GM21360 (cell line): Measurements from ENCODE around the gene RAD9A.

Experiments used
- ATAC-seq: cut with Tn5 transposase; IDR thresholded peaks from one replicate; pipeline ENCODE4 v1.9.1; 2021; ENCODE audit warnings: mild to moderate bottlenecking, moderate library complexity; ENCODE audit not compliant: unreplicated experiment

RAD9A gene

GRCh38 chr11:67356864-67357561 is 34.8 kb upstream of the RAD9A start:
- no peak for ATAC-seq

- no peak for ATAC-seq
Observed at GRCh38 chr11:67357831-67358670, 33.7 kb upstream of the RAD9A start.

GRCh38 chr11:67364169-67364568 is 27.6 kb upstream of the RAD9A start:
- no peak for ATAC-seq

- ATAC-seq, result no peak
Observed at GRCh38 chr11:67364783-67365722, 26.7 kb upstream of the RAD9A start.

GRCh38 chr11:67365736-67366444 is 25.9 kb upstream of the RAD9A start:
- no peak for ATAC-seq

GRCh38 chr11:67366546-67366945 is 25.2 kb upstream of the RAD9A start:
- no peak for ATAC-seq

GRCh38 chr11:67366961-67367760 is 24.6 kb upstream of the RAD9A start:
- ATAC-seq, result no peak

GRCh38 chr11:67367761-67368227 is 24.0 kb upstream of the RAD9A start:
- no peak for ATAC-seq

GRCh38 chr11:67368621-67369020 is 23.2 kb upstream of the RAD9A start:
- no peak for ATAC-seq

- no peak for ATAC-seq
Observed at GRCh38 chr11:67369275-67369674, 22.5 kb upstream of the RAD9A start.

GRCh38 chr11:67369801-67370284 is 21.9 kb upstream of the RAD9A start:
- ATAC-seq, result no peak

- no peak for ATAC-seq
Observed at GRCh38 chr11:67370351-67371076, 21.3 kb upstream of the RAD9A start.

- ATAC-seq, result no peak
Observed at GRCh38 chr11:67371189-67371910, 20.4 kb upstream of the RAD9A start.

- ATAC-seq, result no peak
Observed at GRCh38 chr11:67371911-67372320, 19.9 kb upstream of the RAD9A start.

GRCh38 chr11:67372321-67372992 is 19.3 kb upstream of the RAD9A start:
- no peak for ATAC-seq

GRCh38 chr11:67372993-67373647 is 18.7 kb upstream of the RAD9A start, which contains the start of gene CLCF1:
CLCF1 (minus strand) TSS chr11:67373598; CDS start chr11:67373539, 59 bp downstream.
- no peak for ATAC-seq
